HEK293 (cell line): ENCODE measurements around the gene TM9SF3.

Experiments used
- CTCF ChIP-seq: fragments of 450-650 bp; formaldehyde crosslinking; IDR thresholded peaks from 2 replicates; pipeline ENCODE4 v1.5.1; 2016; ENCODE audit warnings: missing biosample characterization, missing genetic modification characterization
- KLF10 ChIP-seq: fragments of 450-650 bp; IDR thresholded peaks from 2 replicates; pipeline ENCODE4 v1.5.1; 2018; ENCODE audit warnings: missing biosample characterization, mild to moderate bottlenecking, missing genetic modification characterization
- PBX3 ChIP-seq: sonication (generic); formaldehyde crosslinking; IDR thresholded peaks from 2 replicates; pipeline ENCODE4 v1.8.1; 2022; ENCODE audit warnings: mild to moderate bottlenecking, moderate library complexity, missing genetic modification reagents
- TCF7L2 ChIP-seq: IDR thresholded peaks from 2 replicates; pipeline ENCODE4 v1.6.1; 2011; ENCODE audit warnings: low read depth, mild to moderate bottlenecking, inconsistent platforms, low read length, moderate library complexity, borderline replicate concordance
- ZNF324 ChIP-seq: fragments of 450-650 bp; formaldehyde crosslinking; IDR thresholded peaks from 2 replicates; pipeline ENCODE4 v1.5.1; 2016; ENCODE audit warnings: missing biosample characterization, missing genetic modification characterization

DNA sequence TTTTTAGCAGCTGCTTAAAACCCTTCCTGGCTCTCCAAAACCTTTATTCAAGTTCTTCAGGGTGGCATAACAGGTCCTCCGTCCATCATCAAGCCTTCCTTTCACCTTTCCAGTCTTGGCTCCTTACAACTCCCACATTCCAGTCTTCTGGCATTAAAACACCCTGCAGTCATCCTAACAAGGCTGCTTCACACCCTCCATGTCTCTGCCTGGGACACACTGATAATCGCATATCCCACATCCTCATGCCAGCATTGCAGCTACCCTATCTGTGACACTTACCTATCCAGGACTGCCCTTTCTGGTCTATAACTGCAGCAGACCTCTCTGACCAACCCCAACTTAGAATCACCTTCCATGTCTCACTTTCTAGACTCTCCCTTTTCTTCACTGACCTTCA, 70.5 kb downstream of the TM9SF3 start:
- TF ChIP-seq TCF7L2 = no peak
- TF ChIP-seq CTCF (tag by site-specific recombination) = no peak
- no peak for TF ChIP-seq PBX3
- no peak for TF ChIP-seq KLF10 (tag by site-specific recombination)
- TF ChIP-seq ZNF324 (tag by site-specific recombination) = no peak
